ENCODE data around the gene IL27RA. TPM values are rescaled to one million over a fixed set of nuclear protein-coding genes. Genes with fewer than 3 reads are reported as not detected.

The IL27RA gene
- polyA plus RNA-seq, 1 experiment: 6.6 TPM

DNA sequence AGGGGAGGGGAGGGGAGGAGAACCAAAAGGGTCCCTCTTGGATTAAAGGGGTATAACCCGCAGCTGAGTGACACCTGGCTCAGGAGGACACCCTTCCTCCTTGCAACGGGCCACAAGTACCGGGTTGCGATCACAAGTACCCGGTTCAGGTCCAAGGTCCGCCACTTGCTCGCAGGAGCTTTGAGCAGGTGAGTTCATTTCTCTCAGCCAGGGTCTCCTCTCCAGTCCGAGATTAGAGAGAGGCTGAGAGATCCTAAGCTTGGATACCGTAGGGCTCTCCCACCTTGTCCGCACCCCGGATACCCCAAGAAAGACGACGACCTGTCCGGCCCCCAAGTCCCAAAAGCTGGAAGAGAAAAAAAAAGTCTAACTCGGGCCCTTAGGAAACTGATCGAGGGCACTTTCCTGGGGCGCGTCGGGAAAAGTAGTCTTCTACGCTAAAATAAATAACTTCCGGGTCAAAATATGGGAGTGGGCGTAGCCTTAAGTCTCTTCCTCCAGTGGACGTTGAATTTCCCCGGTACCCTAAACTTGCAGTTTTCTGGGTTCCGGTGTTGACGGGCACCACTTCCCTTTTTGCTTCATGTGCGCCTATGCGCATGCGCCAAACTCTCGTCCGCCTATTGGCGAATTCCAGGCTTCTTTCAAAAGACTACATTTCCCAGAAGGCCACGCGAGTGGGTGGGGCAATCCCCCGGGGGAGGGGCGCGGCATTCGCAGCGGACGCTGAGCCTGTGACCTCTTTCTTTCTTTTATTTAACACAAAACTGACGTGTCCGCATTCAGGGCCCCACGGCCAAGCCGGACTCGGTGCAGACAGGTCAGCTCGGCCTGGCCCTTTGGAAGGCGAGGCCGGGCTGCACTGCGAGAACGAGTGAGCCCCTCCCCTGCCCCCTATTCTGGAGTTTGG is 49.6 kb downstream of the IL27RA start:
- ChIA-PET POLR2A (no interaction called here), CTCF (interaction anchor here (0.7 to 2.7 kb wide), 9 partner anchors 9 to 206 kb away, joined by 3 to 11 read pairs (median 4); partner anchors contain the start of genes IL27RA and MISP3)
- Histone ChIP-seq H3K36me3 (ENCODE audit: control insufficient read depth, insufficient read depth, low read length) (no peaks in the 10 kb centered on the region), H3K4me3 (ENCODE audit: low read depth, low read length) (peak overlapping the region; percentile 73), H3K27me3 (ENCODE audit: control insufficient read depth, insufficient read depth, low read length) (no peaks in the 10 kb centered on the region)
- DNase-seq (ENCODE audit: low read depth): peak; percentile 99
- TF ChIP-seq, protein P1, sequence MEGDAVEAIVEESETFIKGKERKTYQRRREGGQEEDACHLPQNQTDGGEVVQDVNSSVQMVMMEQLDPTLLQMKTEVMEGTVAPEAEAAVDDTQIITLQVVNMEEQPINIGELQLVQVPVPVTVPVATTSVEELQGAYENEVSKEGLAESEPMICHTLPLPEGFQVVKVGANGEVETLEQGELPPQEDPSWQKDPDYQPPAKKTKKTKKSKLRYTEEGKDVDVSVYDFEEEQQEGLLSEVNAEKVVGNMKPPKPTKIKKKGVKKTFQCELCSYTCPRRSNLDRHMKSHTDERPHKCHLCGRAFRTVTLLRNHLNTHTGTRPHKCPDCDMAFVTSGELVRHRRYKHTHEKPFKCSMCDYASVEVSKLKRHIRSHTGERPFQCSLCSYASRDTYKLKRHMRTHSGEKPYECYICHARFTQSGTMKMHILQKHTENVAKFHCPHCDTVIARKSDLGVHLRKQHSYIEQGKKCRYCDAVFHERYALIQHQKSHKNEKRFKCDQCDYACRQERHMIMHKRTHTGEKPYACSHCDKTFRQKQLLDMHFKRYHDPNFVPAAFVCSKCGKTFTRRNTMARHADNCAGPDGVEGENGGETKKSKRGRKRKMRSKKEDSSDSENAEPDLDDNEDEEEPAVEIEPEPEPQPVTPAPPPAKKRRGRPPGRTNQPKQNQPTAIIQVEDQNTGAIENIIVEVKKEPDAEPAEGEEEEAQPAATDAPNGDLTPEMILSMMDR (IDR thresholded peaks at IDR 0.05; ENCODE audit: insufficient read depth, low read depth, low read length): no peak

DNA sequence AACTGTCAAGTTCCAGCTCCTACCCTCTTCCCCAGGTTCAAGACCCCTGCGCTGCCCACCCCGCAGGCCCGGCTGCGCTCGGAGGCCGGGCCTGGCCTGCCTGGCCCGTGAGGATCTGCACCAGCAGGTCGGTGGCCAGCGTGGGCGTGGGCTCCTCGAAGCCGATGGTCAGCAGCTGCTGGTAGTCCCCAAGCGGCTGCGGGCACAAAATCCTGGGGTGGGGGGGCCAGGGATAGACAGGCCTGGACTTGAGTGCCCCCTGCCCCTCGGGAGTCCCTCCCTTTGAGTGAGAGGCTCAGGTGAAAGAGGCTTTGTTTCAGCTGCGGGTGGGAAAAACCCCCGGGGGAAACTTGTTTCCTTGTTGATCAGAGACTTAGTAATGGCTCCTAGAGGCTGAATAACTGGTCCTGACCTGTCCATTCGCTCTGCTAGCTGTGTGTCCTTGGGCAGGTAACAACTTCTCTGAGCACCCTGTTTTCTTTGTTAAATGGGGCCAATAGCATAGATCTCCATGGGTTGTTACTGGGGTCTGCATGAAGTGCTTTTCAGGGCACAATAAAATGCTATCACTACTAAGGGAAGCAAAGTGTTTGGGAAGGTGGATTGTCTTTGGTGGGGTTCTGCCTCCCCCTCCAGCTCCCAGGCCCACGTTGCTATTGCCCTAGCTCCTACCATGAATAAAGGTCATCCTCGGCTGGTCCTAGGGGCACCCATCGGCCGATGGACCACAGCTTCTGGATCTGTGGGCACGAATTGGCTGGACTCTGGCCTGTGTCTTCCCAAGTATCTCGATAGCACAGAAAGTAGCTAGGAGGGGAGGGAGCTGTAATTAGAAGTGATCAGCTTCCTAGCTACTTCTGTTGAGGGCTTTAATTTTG is 50.5 kb downstream of the IL27RA start:
- Histone ChIP-seq H3K36me3 (ENCODE audit: control insufficient read depth, insufficient read depth, low read length) (no peaks in the 10 kb centered on the region), H3K4me3 (ENCODE audit: low read depth, low read length) (peak overlapping the region; percentile 73), H3K27me3 (ENCODE audit: control insufficient read depth, insufficient read depth, low read length) (no peaks in the 10 kb centered on the region)
- TF ChIP-seq, protein P1 (IDR thresholded peaks at IDR 0.05; ENCODE audit: insufficient read depth, low read depth, low read length): no peak
- CTCF ChIA-PET: interaction anchor here (0.9 to 2.7 kb wide), 8 partner anchors 9 to 207 kb away, joined by 3 to 11 read pairs (median 4); partner anchors contain the start of genes ASF1B, IL27RA and MISP3
- POLR2A ChIA-PET: no interaction called here
- no peak for DNase-seq (ENCODE audit: low read depth)

DNA sequence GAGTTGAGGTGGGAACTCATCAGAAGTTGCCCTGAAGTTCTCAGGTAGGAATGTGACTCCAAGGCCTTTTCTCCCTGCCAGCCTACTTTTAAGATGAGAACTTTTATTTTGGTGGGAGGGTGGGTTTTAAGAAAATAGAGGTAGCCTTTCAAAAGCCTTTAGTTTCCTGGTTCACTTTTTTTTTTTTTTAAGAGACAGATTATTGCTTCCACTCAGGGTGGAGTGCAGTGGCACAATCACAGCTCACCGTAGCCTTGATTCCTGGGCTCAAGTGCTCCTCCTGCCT is 51.1 kb downstream of the IL27RA start:
- Histone ChIP-seq H3K36me3 (ENCODE audit: control insufficient read depth, insufficient read depth, low read length) (no peaks in the 10 kb centered on the region), H3K4me3 (ENCODE audit: low read depth, low read length) (no peak overlapping the region), H3K27me3 (ENCODE audit: control insufficient read depth, insufficient read depth, low read length) (no peaks in the 10 kb centered on the region)
- TF ChIP-seq, protein P1 (IDR thresholded peaks at IDR 0.05; ENCODE audit: insufficient read depth, low read depth, low read length): no peak
- ChIA-PET CTCF (interaction anchor here (0.9 to 2.4 kb wide), 6 partner anchors 10 to 207 kb away, joined by 3 to 10 read pairs (median 4); partner anchors contain the start of genes ASF1B and MISP3), POLR2A (no interaction called here)
- DNase-seq (ENCODE audit: low read depth): no peak

DNA sequence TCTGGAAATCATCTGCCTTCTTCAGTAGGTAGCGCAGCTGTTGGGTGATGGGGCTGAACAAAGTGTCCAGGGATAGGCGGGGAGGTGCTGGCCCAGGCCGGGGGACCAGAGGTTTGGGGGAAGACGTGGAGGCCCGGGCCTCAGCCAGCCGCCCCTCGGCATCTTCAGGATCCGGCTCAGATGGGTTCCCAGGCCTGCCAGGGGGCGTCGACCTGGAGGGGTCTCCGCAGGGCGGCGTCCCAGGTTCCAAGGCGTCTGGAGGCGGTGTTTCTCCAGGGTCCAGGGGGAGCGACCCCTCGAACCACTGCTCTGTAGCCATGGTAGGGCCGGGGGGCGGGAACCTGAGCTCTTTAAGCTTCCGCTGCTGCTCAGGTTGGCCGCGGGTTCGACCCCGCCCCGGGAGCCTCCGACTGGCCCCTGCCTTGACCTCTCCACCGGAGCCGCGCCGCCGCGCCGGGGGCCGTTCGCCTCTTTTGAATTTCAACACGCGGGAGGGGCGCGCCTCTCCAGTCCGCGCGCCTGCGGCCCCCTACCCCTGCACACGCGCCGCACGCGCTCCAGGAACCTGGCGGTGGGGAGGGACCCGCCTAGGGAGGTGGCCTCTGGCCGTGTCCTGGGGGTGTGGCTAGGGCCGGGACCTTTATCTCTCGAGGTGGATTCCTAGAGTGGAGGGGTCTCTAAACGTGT is 53.9 kb downstream of the IL27RA start, which contains the start of gene C19orf67:
TSS of gene C19orf67 (minus strand) at position 475 of the 687 bp plus-strand sequence. CDS start at position 319, 156 bp downstream.
- ChIA-PET CTCF (no interaction called here), POLR2A (no interaction called here)
- no peaks in the 10 kb centered on the region for H3K27me3 ChIP-seq (ENCODE audit: control insufficient read depth, insufficient read depth, low read length)
- TF ChIP-seq, protein P1 (IDR thresholded peaks at IDR 0.05; ENCODE audit: insufficient read depth, low read depth, low read length): no peak
- H3K36me3 ChIP-seq (ENCODE audit: control insufficient read depth, insufficient read depth, low read length): no peaks in the 10 kb centered on the region; the same call in none of the 2 replicates
- H3K4me3 ChIP-seq (ENCODE audit: low read depth, low read length): no peak within 1 kb of the TSS
- no peak for DNase-seq (ENCODE audit: low read depth)

Measured in BJ (cell line).